Natural killer cell (primary cell): ENCODE measurements around the gene VWA8. TPM values are rescaled to one million over a fixed set of nuclear protein-coding genes. Genes with fewer than 3 reads are reported as not detected.

ENCODE experiments used
- ATAC-seq, 3 donors: fragments of 150-1000 bp in 2 of 3; fragments of 200-7000 bp in 1 of 3; cut with Tn5 transposase; 1 replicate in 1 of 3; 2 replicates in 2 of 3; pipeline ENCODE4 v1.10.0; 2021; ENCODE audit warnings: mild to moderate bottlenecking in 2 of 3, moderate library complexity in 2 of 3
- DNase-seq, 2 donors: peaks; one replicate each; pipeline versions ENCODE4 v3.0.0 to v3.0.0-alpha.2; 2013 to 2021; ENCODE audit warnings: mixed read lengths in 1 of 2
- H3K27ac ChIP-seq: one replicate; pipeline ENCODE4 v1.5.1; 2013; ENCODE audit warnings: mild to moderate bottlenecking, low read length
- H3K27me3 ChIP-seq: one replicate; pipeline ENCODE4 v1.6.1; 2013; ENCODE audit warnings: low read length; ENCODE audit not compliant: control insufficient read depth, insufficient read depth
- H3K36me3 ChIP-seq: one replicate; pipeline ENCODE4 v1.6.1; 2013; ENCODE audit warnings: low read length; ENCODE audit not compliant: control insufficient read depth, insufficient read depth
- H3K4me1 ChIP-seq: one replicate; pipeline ENCODE4 v1.6.1; 2013; ENCODE audit warnings: low read length; ENCODE audit not compliant: control insufficient read depth, insufficient read depth
- H3K4me3 ChIP-seq: one replicate; pipeline ENCODE4 v1.5.1; 2013; ENCODE audit warnings: low read length
- H3K9me3 ChIP-seq: one replicate; pipeline ENCODE4 v1.6.1; 2013; ENCODE audit warnings: low read length; ENCODE audit not compliant: control insufficient read depth, insufficient read depth
- H3K27ac Mint-ChIP-seq, 2 donors: one replicate each; pipeline ENCODE4 v1.8.0; 2022; ENCODE audit warnings: mild to moderate bottlenecking in 2 of 2, mixed read lengths in 2 of 2, moderate library complexity in 1 of 2
- H3K27me3 Mint-ChIP-seq, 2 donors: one replicate each; pipeline ENCODE4 v1.8.0; 2022; ENCODE audit warnings: low read depth in 2 of 2, mixed read lengths in 2 of 2
- H3K36me3 Mint-ChIP-seq: one replicate; pipeline ENCODE4 v1.8.0; 2022; ENCODE audit warnings: mixed read lengths
- H3K4me1 Mint-ChIP-seq, 2 donors: one replicate each; pipeline ENCODE4 v1.8.0; 2022; ENCODE audit warnings: mixed read lengths in 2 of 2
- H3K4me3 Mint-ChIP-seq: one replicate; pipeline ENCODE4 v1.8.0; 2022; ENCODE audit warnings: mild to moderate bottlenecking, moderate library complexity, mixed read lengths
- H3K9me3 Mint-ChIP-seq, 2 donors: one replicate each; pipeline ENCODE4 v1.8.0; 2022; ENCODE audit warnings: mixed read lengths in 2 of 2
- WGBS: methylation state at CpG from one replicate; pipeline ENCODE4 v1.1.7; 2013; ENCODE audit warnings: missing lambda C conversion rate; ENCODE audit not compliant: insufficient coverage; 5-methylcytosine and 5-hydroxymethylcytosine counted together
- intact Hi-C: fragments of 100-400 bp; cut with micrococcal nuclease; formaldehyde crosslinking; loops from one replicate; pipeline ENCODE4 v1.14.2; 2022
- total RNA-seq, 4 donors: library from RNA; stranded (reverse); fragments of 120-200 nt in 1 of 4; gene quantifications; one replicate each; pipeline versions ENCODE4 v1.2.3 to v1.2.4, GENCODE V29; 2013 to 2022
- TF ChIP-seq, protein P1 (sequence below): fragments of 200-600 bp; IDR thresholded peaks from one replicate; pipeline ENCODE4 v1.8.0; 2022; ENCODE audit warnings: antibody characterized with exemption

Gene VWA8
- total RNA-seq, 3 donors from 2014 or later (not counting 1 experiment from before 2014, with no cell fraction given), result 21.9 to 27.5 (median 22.6) TPM

DNA sequence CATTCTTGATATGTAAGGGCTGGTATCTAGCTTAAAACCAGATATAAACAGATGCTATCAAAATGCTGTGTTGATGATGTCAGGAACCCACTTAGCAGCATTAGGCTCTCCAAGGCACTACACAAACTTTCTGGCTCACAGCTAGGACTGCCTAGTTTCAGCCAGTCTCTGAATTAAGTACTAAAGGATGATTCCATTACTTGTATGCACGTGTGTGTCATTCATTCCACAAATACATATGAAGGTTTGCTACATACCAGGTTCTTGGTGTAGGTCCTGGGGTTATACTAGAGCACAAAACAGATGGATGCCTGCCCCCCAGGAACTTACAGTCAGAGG lies 352.1 kb downstream of the VWA8 start:
- Mint-ChIP-seq H3K4me1 (no peaks in the 10 kb centered on the region), H3K4me3 (no peak overlapping the region), H3K36me3 (peaks cover 18% of the 10 kb centered on the region), H3K9me3 (no peaks in the 10 kb centered on the region), H3K27ac (no peak overlapping the region), H3K27me3 (no peaks in the 10 kb centered on the region)
- no peaks in the 10 kb centered on the region for H3K4me1 ChIP-seq
- DNase-seq (no peak), ATAC-seq (no peak)
- H3K27me3 ChIP-seq, result no peaks in the 10 kb centered on the region
- no CpG with 5 or more reads among the region's 1 CpG for WGBS
- H3K27ac ChIP-seq, result no peak overlapping the region
- no peak overlapping the region for H3K4me3 ChIP-seq
- no peaks in the 10 kb centered on the region for H3K9me3 ChIP-seq
- TF ChIP-seq, protein P1, sequence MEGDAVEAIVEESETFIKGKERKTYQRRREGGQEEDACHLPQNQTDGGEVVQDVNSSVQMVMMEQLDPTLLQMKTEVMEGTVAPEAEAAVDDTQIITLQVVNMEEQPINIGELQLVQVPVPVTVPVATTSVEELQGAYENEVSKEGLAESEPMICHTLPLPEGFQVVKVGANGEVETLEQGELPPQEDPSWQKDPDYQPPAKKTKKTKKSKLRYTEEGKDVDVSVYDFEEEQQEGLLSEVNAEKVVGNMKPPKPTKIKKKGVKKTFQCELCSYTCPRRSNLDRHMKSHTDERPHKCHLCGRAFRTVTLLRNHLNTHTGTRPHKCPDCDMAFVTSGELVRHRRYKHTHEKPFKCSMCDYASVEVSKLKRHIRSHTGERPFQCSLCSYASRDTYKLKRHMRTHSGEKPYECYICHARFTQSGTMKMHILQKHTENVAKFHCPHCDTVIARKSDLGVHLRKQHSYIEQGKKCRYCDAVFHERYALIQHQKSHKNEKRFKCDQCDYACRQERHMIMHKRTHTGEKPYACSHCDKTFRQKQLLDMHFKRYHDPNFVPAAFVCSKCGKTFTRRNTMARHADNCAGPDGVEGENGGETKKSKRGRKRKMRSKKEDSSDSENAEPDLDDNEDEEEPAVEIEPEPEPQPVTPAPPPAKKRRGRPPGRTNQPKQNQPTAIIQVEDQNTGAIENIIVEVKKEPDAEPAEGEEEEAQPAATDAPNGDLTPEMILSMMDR, result no peak
- intact Hi-C loops, result no loop called here
- peaks cover 23% of the 10 kb centered on the region for H3K36me3 ChIP-seq

DNA sequence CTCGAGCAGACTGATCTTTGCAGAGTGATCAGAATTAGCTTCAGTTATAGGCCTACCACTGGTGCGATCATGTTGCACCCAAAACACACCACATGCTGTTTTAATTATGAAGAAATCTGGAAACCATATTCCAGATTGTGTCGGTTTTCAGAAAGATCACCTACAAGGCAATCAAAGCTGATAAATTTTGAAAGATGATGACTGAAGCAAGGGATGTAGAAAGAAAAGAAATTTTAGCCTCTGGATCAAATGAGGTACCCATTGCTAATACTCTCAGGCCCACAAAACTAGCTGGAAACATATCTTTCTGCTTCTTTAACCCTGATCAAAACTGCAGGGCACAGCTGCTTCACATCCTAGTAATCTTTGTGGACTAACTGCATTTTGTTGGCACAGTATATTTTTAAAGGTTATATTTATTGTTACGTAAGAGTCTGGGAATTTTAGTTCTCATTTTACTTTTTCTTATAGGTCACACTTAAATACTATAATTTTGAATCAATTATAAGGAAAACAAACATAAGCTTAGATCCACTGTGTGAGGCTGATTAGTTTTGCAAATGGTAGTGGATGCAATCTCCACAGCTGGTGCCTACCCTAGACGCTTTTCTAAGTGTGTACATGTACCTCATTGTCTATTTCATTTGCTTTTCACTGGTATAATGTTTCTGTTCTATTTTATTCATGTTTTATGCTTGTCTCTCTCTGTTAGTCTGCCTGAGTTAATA lies 352.6 kb downstream of the VWA8 start:
- Mint-ChIP-seq H3K4me1 (no peaks in the 10 kb centered on the region), H3K4me3 (no peak overlapping the region), H3K27me3 (no peaks in the 10 kb centered on the region), H3K9me3 (no peaks in the 10 kb centered on the region), H3K36me3 (peaks cover 18% of the 10 kb centered on the region), H3K27ac (no peak overlapping the region)
- Histone ChIP-seq H3K36me3 (peaks cover 25% of the 10 kb centered on the region), H3K4me1 (no peaks in the 10 kb centered on the region), H3K9me3 (no peaks in the 10 kb centered on the region), H3K27ac (no peak overlapping the region), H3K27me3 (no peaks in the 10 kb centered on the region), H3K4me3 (no peak overlapping the region)
- ATAC-seq (no peak), DNase-seq (no peak)
- 95% methylated on average over 3 of the region's 5 CpGs for WGBS
- intact Hi-C loops, result no loop called here
- TF ChIP-seq, protein P1, result no peak

DNA sequence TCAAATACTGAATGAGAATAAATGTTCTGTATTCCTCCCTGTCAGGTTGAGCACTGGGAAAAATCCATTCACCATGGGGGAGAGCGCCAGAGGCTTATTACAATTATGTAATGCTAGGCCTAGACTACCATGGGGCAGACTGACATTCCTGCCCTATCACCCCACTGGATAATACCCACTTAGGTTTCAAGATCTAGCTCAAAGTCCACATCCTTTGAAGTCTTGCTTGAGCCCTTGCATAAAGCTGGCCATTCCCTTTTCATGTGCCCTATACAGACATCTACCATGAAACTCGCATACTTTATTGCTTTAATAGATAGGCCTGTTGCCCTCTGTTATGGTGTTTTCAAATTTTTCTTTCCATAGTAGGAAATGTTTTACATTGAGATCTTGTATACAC lies 354.3 kb downstream of the VWA8 start:
- H3K4me1 ChIP-seq, result no peaks in the 10 kb centered on the region
- Mint-ChIP-seq H3K27ac (no peak overlapping the region), H3K4me1 (no peaks in the 10 kb centered on the region), H3K36me3 (peaks cover 18% of the 10 kb centered on the region), H3K27me3 (no peaks in the 10 kb centered on the region), H3K9me3 (no peaks in the 10 kb centered on the region), H3K4me3 (no peak overlapping the region)
- WGBS, result 92% methylated on average over 1 of the region's 2 CpGs
- H3K27me3 ChIP-seq, result no peaks in the 10 kb centered on the region
- H3K9me3 ChIP-seq, result no peaks in the 10 kb centered on the region
- ATAC-seq (no peak), DNase-seq (no peak)
- TF ChIP-seq, protein P1, result no peak
- H3K36me3 ChIP-seq, result peaks cover 29% of the 10 kb centered on the region
- H3K4me3 ChIP-seq, result no peak overlapping the region
- H3K27ac ChIP-seq, result no peak overlapping the region
- intact Hi-C loops, result no loop called here
